K562 (cell line): ENCODE data around the gene CMSS1. TPM values are rescaled to one million over a fixed set of nuclear protein-coding genes. Genes with fewer than 3 reads are reported as not detected.

Experiments used
- ATAC-seq: fragments of 200-7000 bp; cut with Tn5 transposase; 3 replicates; pipeline ENCODE4 v1.9.1; 2020; ENCODE audit warnings: moderate library complexity
- BruUV-seq: library from RNA; stranded (reverse); fragments of 400-500 nt; replicated peaks from 2 replicates; lab custom pipeline; 2021; lab: Mats Ljungman, UMichigan
- CTCF ChIA-PET: fragments of 300-600 bp; formaldehyde crosslinking; extraction: SDS; loops from one replicate; lab custom pipeline; 2021; ENCODE audit warnings: low intra/inter-chr PET ratio; lab: Yijun Ruan, JAX
- POLR2A ChIA-PET: fragments of 300-600, 350-650 bp; sonication (Branson Sonifier 250); formaldehyde crosslinking; extraction: SDS; loops from one replicate; lab custom pipeline; 2021; ENCODE audit warnings: antibody characterized with exemption, inconsistent platforms; lab: Yijun Ruan, JAX
- DNase-seq, 4 experiments: peaks; one replicate each; pipeline versions ENCODE4 v3.0.0 to v3.0.0-alpha.2; 2011 to 2018; ENCODE audit warnings: low spot score in 3 of 4, mixed read lengths in 3 of 4; ENCODE audit errors: extremely low read depth in 1 of 4
- FAIRE-seq: peaks from 2 replicates; lab custom pipeline; 2011; peaks lifted over from hg19 to GRCh38; lab: Jason Lieb, UNC
- H2AFZ ChIP-seq: 2 replicates; pipeline ENCODE4 v1.6.0; 2011; ENCODE audit warnings: low read depth, low read length, control low read depth, inconsistent platforms
- H3K27ac ChIP-seq: fragments of 200-600 bp; 3 replicates; pipeline ENCODE4 v1.8.0; 2011; ENCODE audit warnings: low read depth, mild to moderate bottlenecking, control low read depth, inconsistent platforms, low read length, moderate library complexity, mixed read lengths; ENCODE audit errors: extremely low read depth
- H3K27me3 ChIP-seq, 2 experiments: fragments of 300-600 bp in 1 of 2; 2 replicates in 1 of 2; 3 replicates in 1 of 2; pipeline versions ENCODE4 v1.6.0 to v1.8.0; 2011; ENCODE audit warnings: inconsistent platforms in 2 of 2, low read length in 2 of 2, mild to moderate bottlenecking in 1 of 2, mixed read lengths in 1 of 2, moderate library complexity in 1 of 2; ENCODE audit not compliant: control insufficient read depth in 2 of 2, insufficient read depth in 2 of 2
- H3K36me3 ChIP-seq: fragments of 300-600 bp; 3 replicates; pipeline ENCODE4 v1.8.0; 2011; ENCODE audit warnings: mild to moderate bottlenecking, low read length, inconsistent platforms; ENCODE audit not compliant: control insufficient read depth, insufficient read depth
- H3K4me1 ChIP-seq, 2 experiments: fragments of 200-600 bp in 1 of 2; replicated peaks in 1 of 2; 2 replicates in 1 of 2; 3 replicates in 1 of 2; pipeline versions ENCODE4 v1.5.1 to v1.8.0; 2011; ENCODE audit warnings: inconsistent platforms in 2 of 2, low read length in 2 of 2, mild to moderate bottlenecking in 1 of 2, mixed read lengths in 1 of 2, moderate library complexity in 1 of 2; ENCODE audit not compliant: control insufficient read depth in 2 of 2, insufficient read depth in 2 of 2
- H3K4me2 ChIP-seq: 2 replicates; pipeline ENCODE4 v1.6.1; 2011; ENCODE audit warnings: low read length, control low read depth, inconsistent platforms, mixed read lengths; ENCODE audit not compliant: insufficient read depth
- H3K4me3 ChIP-seq: fragments of 200-600 bp; sonication (generic), shearing (Covaris generic); 2 replicates; pipeline ENCODE4 v1.5.1; 2016; ENCODE audit warnings: control low read depth, inconsistent platforms
- H3K79me2 ChIP-seq: fragments of 200-600 bp; 3 replicates; pipeline ENCODE4 v1.8.0; 2011; ENCODE audit warnings: low read length, inconsistent platforms; ENCODE audit not compliant: control insufficient read depth, insufficient read depth
- H3K9ac ChIP-seq, 2 experiments: 2 replicates each; pipeline versions ENCODE4 v1.6.0 to v1.6.1; 2011; ENCODE audit warnings: low read depth in 2 of 2, low read length in 2 of 2, control low read depth in 1 of 2, inconsistent platforms in 1 of 2, mild to moderate bottlenecking in 1 of 2, mixed read lengths in 1 of 2; ENCODE audit not compliant: insufficient read depth in 1 of 2
- H3K9me1 ChIP-seq: one replicate; pipeline ENCODE4 v1.6.0; 2011; ENCODE audit warnings: inconsistent platforms, mild to moderate bottlenecking, low read length, moderate library complexity; ENCODE audit not compliant: control insufficient read depth, insufficient read depth
- H3K9me3 ChIP-seq: replicated peaks from 2 replicates; pipeline ENCODE4 v1.5.1; 2011; ENCODE audit warnings: low read depth, low read length, inconsistent platforms; ENCODE audit not compliant: control insufficient read depth, insufficient read depth
- H4K20me1 ChIP-seq: replicated peaks from 2 replicates; pipeline ENCODE4 v1.6.1; 2011; ENCODE audit warnings: low read length, inconsistent platforms, mixed read lengths; ENCODE audit not compliant: control insufficient read depth, insufficient read depth
- CEBPZ ChIP-seq: fragments of 150-350 bp; IDR thresholded peaks from 2 replicates; pipeline ENCODE4 v1.6.1; 2014; ENCODE audit warnings: low read depth, mild to moderate bottlenecking, low read length, borderline replicate concordance
- HNRNPL ChIP-seq: fragments of 200-400 bp; formaldehyde crosslinking; IDR thresholded peaks from 2 replicates; pipeline ENCODE4 v1.6.1; 2017; ENCODE audit warnings: low read depth, mild to moderate bottlenecking, low read length
- MBD2 ChIP-seq: sonication (generic); IDR thresholded peaks from 2 replicates; pipeline ENCODE4 v1.6.1; 2016; ENCODE audit warnings: low read depth, borderline replicate concordance
- NCOA4 ChIP-seq: fragments of 450-650 bp; IDR thresholded peaks from 2 replicates; pipeline ENCODE4 v1.6.1; 2018; ENCODE audit warnings: mild to moderate bottlenecking; ENCODE audit not compliant: partially characterized antibody
- RBM39 ChIP-seq: fragments of 200-400 bp; formaldehyde crosslinking; optimal IDR thresholded peaks from 2 replicates; pipeline ENCODE3; 2018; ENCODE audit warnings: low read depth, low read length
- RHOXF2B ChIP-seq: fragments of 250-450 bp; sonication (Bioruptor Pico); conservative IDR thresholded peaks from 2 replicates; pipeline ENCODE4 v1.5.1; 2021
- SIN3B ChIP-seq: fragments of 450-650 bp; IDR thresholded peaks from 2 replicates; pipeline ENCODE4 v1.6.1; 2017; ENCODE audit warnings: low read depth, mild to moderate bottlenecking, moderate library complexity
- TAF7 ChIP-seq: fragments of 450-650 bp; IDR thresholded peaks from 2 replicates; pipeline ENCODE4 v1.6.1; 2016; ENCODE audit warnings: missing genetic modification characterization, missing compliant biosample characterization
- TARDBP ChIP-seq: fragments of 450-650 bp; IDR thresholded peaks from 2 replicates; pipeline ENCODE4 v1.6.1; 2016
- TSC22D4 ChIP-seq: fragments of 450-650 bp; IDR thresholded peaks from 2 replicates; pipeline ENCODE4 v1.6.1; 2016; ENCODE audit warnings: missing genetic modification characterization, missing biosample characterization, control low read depth
- ZNF165 ChIP-seq: fragments of 250-450 bp; sonication (Bioruptor Pico); IDR thresholded peaks from 2 replicates; pipeline ENCODE4 v1.4.0; 2020; ENCODE audit warnings: borderline replicate concordance
- ZNF212 ChIP-seq: fragments of 450-650 bp; formaldehyde crosslinking; IDR thresholded peaks from 2 replicates; pipeline ENCODE4 v1.4.0; 2020; ENCODE audit warnings: mild to moderate bottlenecking
- ZNF696 ChIP-seq: fragments of 250-450 bp; sonication (Bioruptor Pico); conservative IDR thresholded peaks from 2 replicates; pipeline ENCODE4 v1.4.0; 2020; ENCODE audit warnings: mild to moderate bottlenecking, moderate library complexity
- WGBS: fragments of 100-300 bp; shearing (Covaris generic); methylation state at CpG from one replicate; pipeline ENCODE4 v1.1.6; 2016; ENCODE audit warnings: low coverage, mixed read lengths; ENCODE audit not compliant: insufficient coverage; ENCODE audit errors: missing lambda C conversion rate; 5-methylcytosine and 5-hydroxymethylcytosine counted together
- in situ Hi-C: fragments of 300-500 bp; cut with MboI; formaldehyde crosslinking; loops from 4 replicates; pipeline ENCODE4 v1.15.0; 2018; ENCODE audit warnings: inconsistent platforms, mixed read lengths
- intact Hi-C: fragments of 100-400 bp; cut with micrococcal nuclease; formaldehyde crosslinking; loops from 2 replicates; pipeline ENCODE4 v1.14.2; 2022
- polyA plus RNA-seq, 8 experiments: library from polyadenylated mRNA; depleted of rRNA in 4 of 8; stranded (reverse) in 5 of 8; unstranded in 3 of 8; fragments of >200 nt; fragmentation: Nextera tagmentation in 2 of 8; fragmentation: Illumina TruSeq in 1 of 8; extraction: Ambion mirVana in 2 of 8; extraction: Trizol in 1 of 8; gene quantifications; 2 replicates each; pipeline versions ENCODE4 v1.2.1 to v1.2.3, GENCODE V29; 2011 to 2014; ENCODE audit warnings: inconsistent platforms in 1 of 8, missing spikeins in 1 of 8
- total RNA-seq, 7 experiments: library from RNA; depleted of rRNA in 6 of 7; stranded (reverse); fragments of >200 nt in 6 of 7; fragmentation: Illumina TruSeq in 2 of 7; extraction: Trizol in 2 of 7; gene quantifications; 2 replicates each; pipeline versions ENCODE4 v1.2.1 to v1.2.3, GENCODE V29; 2011 to 2021; ENCODE audit warnings: low replicate concordance in 1 of 7
- TF ChIP-seq, protein P1 (sequence below): fragments of 450-650 bp; IDR thresholded peaks from 2 replicates; pipeline ENCODE4 v1.6.1; 2018; ENCODE audit warnings: mild to moderate bottlenecking, low read depth; ENCODE audit not compliant: partially characterized antibody

Gene CMSS1
- total and polyA plus RNA-seq, 9 of the 15 experiments (the other 6 are each of a cell fraction or from before 2014, with no cell fraction given): 46.9 to 109 (median 72.3) TPM

DNA sequence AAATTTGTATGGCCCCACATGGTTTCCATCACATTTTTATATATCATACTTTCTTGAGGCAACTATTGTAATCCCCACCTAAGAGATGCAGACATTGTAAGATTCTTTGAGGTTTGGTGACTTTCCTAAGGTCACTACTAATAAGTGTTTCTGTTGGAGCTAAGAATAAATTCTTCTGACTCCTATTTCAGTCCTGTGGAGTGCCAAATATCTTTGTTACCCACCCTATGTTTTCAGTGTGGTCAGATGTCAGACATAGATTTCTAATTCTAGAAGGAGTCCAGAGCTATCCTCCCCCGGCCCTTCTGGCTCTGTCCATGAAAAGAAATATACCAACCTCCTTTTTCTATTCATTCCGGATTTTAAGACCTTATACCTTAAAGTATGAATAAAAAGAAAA is 342.9 kb downstream of the CMSS1 start:
- TF ChIP-seq, protein P1, sequence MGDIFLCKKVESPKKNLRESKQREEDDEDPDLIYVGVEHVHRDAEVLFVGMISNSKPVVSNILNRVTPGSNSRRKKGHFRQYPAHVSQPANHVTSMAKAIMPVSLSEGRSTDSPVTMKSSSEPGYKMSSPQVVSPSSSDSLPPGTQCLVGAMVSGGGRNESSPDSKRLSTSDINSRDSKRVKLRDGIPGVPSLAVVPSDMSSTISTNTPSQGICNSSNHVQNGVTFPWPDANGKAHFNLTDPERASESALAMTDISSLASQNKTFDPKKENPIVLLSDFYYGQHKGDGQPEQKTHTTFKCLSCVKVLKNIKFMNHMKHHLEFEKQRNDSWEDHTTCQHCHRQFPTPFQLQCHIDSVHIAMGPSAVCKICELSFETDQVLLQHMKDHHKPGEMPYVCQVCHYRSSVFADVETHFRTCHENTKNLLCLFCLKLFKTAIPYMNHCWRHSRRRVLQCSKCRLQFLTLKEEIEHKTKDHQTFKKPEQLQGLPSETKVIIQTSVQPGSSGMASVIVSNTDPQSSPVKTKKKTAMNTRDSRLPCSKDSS: no peak
- TF ChIP-seq ZNF212 (CRISPR knock-in tag) (no peak), ZNF165 (CRISPR knock-in tag) (no peak), ZNF696 (CRISPR knock-in tag) (no peak), RBM39 (no peak), RHOXF2B (no peak), TARDBP (no peak), TSC22D4 (no peak), SIN3B (no peak), HNRNPL (no peak), TAF7 (tag) (no peak), NCOA4 (no peak), CEBPZ (no peak), MBD2 (no peak)
- no peak overlapping the region for H3K27ac ChIP-seq
- no peak overlapping the region for H2AFZ ChIP-seq
- H3K36me3 ChIP-seq: peaks cover 9% of the 10 kb centered on the region; the same call in 1 of the 3 replicates
- BruUV-seq: no TSS peak
- no peaks in the 10 kb centered on the region for H3K4me1 ChIP-seq
- POLR2A ChIA-PET: no interaction called here
- H3K9ac ChIP-seq: no peak overlapping the region
- H3K9me3 ChIP-seq: no peaks in the 10 kb centered on the region; the same call in 1 of the 2 replicates
- FAIRE-seq: no peak
- no peak overlapping the region for H3K4me2 ChIP-seq
- no peaks in the 10 kb centered on the region for H3K27me3 ChIP-seq
- DNase-seq: no peak
- no peaks in the 10 kb centered on the region for H3K79me2 ChIP-seq
- no peak overlapping the region for H3K4me3 ChIP-seq
- no peak for ATAC-seq
- CTCF ChIA-PET: no interaction called here
- whole genome bisulfite sequencing: 53% methylated on average over 2 of the region's 2 CpGs
- no peaks in the 10 kb centered on the region for H3K9me1 ChIP-seq
- no peaks in the 10 kb centered on the region for H4K20me1 ChIP-seq
- in situ Hi-C loops: no loop called here
- intact Hi-C loops: no loop called here
